Measurements from ENCODE around the gene AFF3. TPM values are rescaled to one million over a fixed set of nuclear protein-coding genes. Genes with fewer than 3 reads are reported as not detected.

Gene AFF3
- total RNA-seq, 6 experiments from 2014 or later: 0.80 to 8.2 (median 6.8) TPM

GRCh38 chr2:99831772-99832171 is 310.6 kb downstream of the AFF3 start:
- H3K9me3 Mint-ChIP-seq: no peaks in the 10 kb centered on the region; the same call in none of the 2 replicates
- H3K4me3 Mint-ChIP-seq: no peak overlapping the region
- H3K36me3 Mint-ChIP-seq (ENCODE audit: low read depth): no peaks in the 10 kb centered on the region
- no peak overlapping the region for H3K27ac Mint-ChIP-seq
- TF ChIP-seq CTCF (IDR thresholded peaks at IDR 0.05): no peak
- H3K4me1 Mint-ChIP-seq (ENCODE audit: low read depth): peaks cover 8% of the 10 kb centered on the region; the same call in 1 of the 2 replicates
- peaks cover 13% of the 10 kb centered on the region; the same call in 1 of the 2 replicates for H3K27me3 Mint-ChIP-seq (ENCODE audit: insufficient read depth)
- DNase-seq: no peak

- Mint-ChIP-seq H3K27ac (no peak overlapping the region), H3K27me3 (ENCODE audit: insufficient read depth) (peaks cover 8% of the 10 kb centered on the region; the same call in 1 of the 2 replicates), H3K36me3 (ENCODE audit: low read depth) (no peaks in the 10 kb centered on the region), H3K4me1 (ENCODE audit: low read depth) (peaks cover 8% of the 10 kb centered on the region), H3K4me3 (no peak overlapping the region), H3K9me3 (no peaks in the 10 kb centered on the region; the same call in none of the 2 replicates)
- DNase-seq: no peak
- TF ChIP-seq CTCF (IDR thresholded peaks at IDR 0.05): no peak
Measured at GRCh38 chr2:99827296-99827999, 314.9 kb downstream of the AFF3 start.

DNA sequence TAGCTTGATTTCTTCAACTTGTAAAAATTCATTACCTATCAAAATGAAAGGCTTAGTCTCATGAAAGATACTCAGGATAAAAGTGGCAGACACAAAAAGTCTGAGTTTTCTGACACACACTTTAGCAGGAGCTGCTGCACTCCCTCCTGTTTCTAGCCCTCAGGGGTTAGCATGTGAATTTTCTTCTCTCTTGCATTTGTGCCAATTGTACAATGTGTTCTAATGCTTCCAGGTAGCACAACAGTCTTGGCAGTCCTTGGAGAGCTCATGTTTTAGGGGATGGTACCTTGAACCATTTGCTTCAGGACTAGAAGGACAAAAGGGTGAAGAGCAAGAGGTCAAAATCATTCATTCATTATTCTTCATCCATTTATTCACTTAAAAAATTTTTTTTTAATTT is 316.8 kb downstream of the AFF3 start:
- no peaks in the 10 kb centered on the region for H3K36me3 Mint-ChIP-seq (ENCODE audit: low read depth)

DNA sequence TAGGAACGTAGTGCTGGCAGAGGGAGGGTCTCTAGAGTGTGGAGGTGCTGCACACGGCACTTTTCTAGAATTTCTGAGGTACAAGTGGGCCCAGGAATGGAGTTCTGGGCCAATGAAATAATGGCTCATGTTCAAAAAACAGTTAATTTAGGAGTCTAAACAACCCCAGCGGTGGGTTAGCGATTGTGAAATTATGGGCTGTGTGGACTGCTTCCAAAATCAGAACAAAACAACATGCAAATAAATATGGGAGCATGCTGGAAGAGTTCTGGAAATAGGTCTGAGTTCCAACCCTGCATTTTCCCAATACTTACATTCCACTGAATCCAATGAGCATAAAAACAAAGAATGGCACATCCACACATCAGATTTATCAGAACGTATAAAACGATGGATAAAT is 317.6 kb downstream of the AFF3 start:
- Mint-ChIP-seq H3K27ac (no peak overlapping the region), H3K4me3 (no peak overlapping the region), H3K4me1 (ENCODE audit: low read depth) (peaks cover 21% of the 10 kb centered on the region), H3K36me3 (ENCODE audit: low read depth) (no peaks in the 10 kb centered on the region), H3K27me3 (ENCODE audit: insufficient read depth) (peaks cover 6% of the 10 kb centered on the region; the same call in 1 of the 2 replicates), H3K9me3 (no peaks in the 10 kb centered on the region; the same call in none of the 2 replicates)
- no peak for TF ChIP-seq CTCF (IDR thresholded peaks at IDR 0.05)
- no peak for DNase-seq

More for the DNA sequence above, 316.8 kb downstream of the AFF3 start:
- Mint-ChIP-seq H3K27me3 (ENCODE audit: insufficient read depth) (peaks cover 6% of the 10 kb centered on the region; the same call in 1 of the 2 replicates), H3K4me3 (no peak overlapping the region), H3K27ac (no peak overlapping the region), H3K9me3 (no peaks in the 10 kb centered on the region; the same call in none of the 2 replicates), H3K4me1 (ENCODE audit: low read depth) (peaks cover 21% of the 10 kb centered on the region)
- no peak for DNase-seq
- no peak for TF ChIP-seq CTCF (IDR thresholded peaks at IDR 0.05)

DNA sequence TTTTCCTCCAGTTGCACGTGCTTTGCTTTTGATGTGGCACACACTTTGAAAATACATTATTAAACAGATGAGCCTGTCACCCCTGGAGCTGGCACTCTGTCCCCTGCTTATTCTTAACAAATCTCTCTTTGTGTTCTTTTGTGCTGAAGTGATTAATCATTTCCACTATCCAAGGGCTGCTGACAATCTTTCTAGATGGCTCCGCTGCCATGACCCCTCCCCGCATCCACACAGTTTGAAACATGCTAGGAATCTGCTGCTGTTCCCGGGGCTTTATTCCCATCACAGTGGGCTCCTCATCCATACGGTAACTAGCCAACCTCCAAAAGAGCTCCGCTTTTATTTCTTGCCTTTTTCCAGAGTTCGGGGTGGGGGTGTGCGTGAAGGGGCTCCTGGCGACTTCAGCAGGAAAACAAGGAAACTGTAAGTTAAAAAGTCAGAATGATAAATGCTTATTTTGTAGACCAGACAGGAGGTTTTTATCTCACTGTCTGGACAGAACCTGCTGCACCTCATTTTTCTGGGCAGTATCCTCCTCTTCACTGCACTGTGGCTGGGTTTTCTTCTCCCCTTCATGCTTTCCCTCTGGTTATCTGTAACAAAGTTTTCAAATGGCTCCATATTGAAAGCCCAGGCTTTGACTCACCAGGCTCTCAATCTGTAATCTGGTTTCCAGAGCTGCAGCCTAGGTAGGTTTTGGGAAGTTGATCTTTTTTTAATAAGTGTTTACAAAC is 319.7 kb downstream of the AFF3 start:
- Mint-ChIP-seq H3K27ac (peak overlapping the region; percentile 40; the same call in 1 of the 2 replicates), H3K9me3 (no peaks in the 10 kb centered on the region; the same call in 1 of the 2 replicates), H3K27me3 (ENCODE audit: insufficient read depth) (peaks cover 6% of the 10 kb centered on the region; the same call in 1 of the 2 replicates), H3K4me3 (no peak overlapping the region), H3K4me1 (ENCODE audit: low read depth) (peaks cover 21% of the 10 kb centered on the region), H3K36me3 (ENCODE audit: low read depth) (no peaks in the 10 kb centered on the region)
- TF ChIP-seq CTCF (IDR thresholded peaks at IDR 0.05): no peak
- no peak for DNase-seq

Measured in HFFc6 (cell line).